H1 (cell line): ENCODE measurements around the gene ARHGAP21. TPM values are rescaled to one million over a fixed set of nuclear protein-coding genes. Genes with fewer than 3 reads are reported as not detected.
"Not testable (repeated sequence)": the region's sequence is repeated elsewhere in the genome, so short reads cannot be mapped to it uniquely, and the experiment has no call there.

ENCODE experiments used
- CTCF ChIA-PET: fragments of 300-600 bp; sonication (Branson Sonifier 250); formaldehyde crosslinking; loops from one replicate; lab custom pipeline; 2021; ENCODE audit not compliant: partially characterized antibody; lab: Charles Lee
- POLR2A ChIA-PET: fragments of 300-600 bp; sonication (Branson Sonifier 250); formaldehyde crosslinking; loops from one replicate; lab custom pipeline; 2021; ENCODE audit warnings: inconsistent platforms; ENCODE audit not compliant: partially characterized antibody; lab: Charles Lee
- DNase-seq, 2 experiments: peaks; one replicate each; pipeline versions ENCODE4 v3.0.0 to v3.0.0-alpha.2; 2010 to 2022; ENCODE audit warnings: low spot score in 2 of 2, low read depth in 1 of 2, mixed read lengths in 1 of 2
- FAIRE-seq: peaks from 2 replicates; lab custom pipeline; 2011; peaks lifted over from hg19 to GRCh38; lab: Jason Lieb, UNC
- H2AFZ ChIP-seq: 2 replicates; pipeline ENCODE4 v1.8.1; 2012; ENCODE audit warnings: low read length, inconsistent platforms
- H2AK5ac ChIP-seq: 2 replicates; pipeline ENCODE4 v1.6.1; 2013; ENCODE audit warnings: low read depth, low read length
- H2BK120ac ChIP-seq: replicated peaks from 2 replicates; pipeline ENCODE3; 2013; ENCODE audit warnings: low read depth, low read length, inconsistent platforms
- H2BK12ac ChIP-seq: 2 replicates; pipeline ENCODE4 v1.6.1; 2013; ENCODE audit warnings: low read depth, low read length
- H2BK15ac ChIP-seq: 2 replicates; pipeline ENCODE4 v1.6.1; 2013; ENCODE audit warnings: low read length
- H2BK20ac ChIP-seq: 2 replicates; pipeline ENCODE4 v1.6.1; 2013; ENCODE audit warnings: low read length
- H2BK5ac ChIP-seq: 2 replicates; pipeline ENCODE4 v1.6.1; 2013; ENCODE audit warnings: low read depth, low read length
- H3K14ac ChIP-seq: 2 replicates; pipeline ENCODE4 v1.6.1; 2013; ENCODE audit warnings: inconsistent platforms; ENCODE audit not compliant: insufficient read length
- H3K18ac ChIP-seq: 2 replicates; pipeline ENCODE4 v1.6.1; 2013; ENCODE audit warnings: low read length; ENCODE audit errors: extremely low read depth
- H3K23ac ChIP-seq: 2 replicates; pipeline ENCODE4 v1.6.1; 2013; ENCODE audit warnings: inconsistent platforms; ENCODE audit not compliant: insufficient read length
- H3K23me2 ChIP-seq: 2 replicates; pipeline ENCODE4 v1.6.1; 2013; ENCODE audit warnings: low read depth, low read length
- H3K27ac ChIP-seq: 2 replicates; pipeline ENCODE4 v1.6.1; 2011; ENCODE audit warnings: low read depth, low read length, inconsistent platforms
- H3K27me3 ChIP-seq, 4 experiments: replicated peaks in 1 of 4; 1 replicate in 1 of 4; 2 replicates in 3 of 4; pipeline versions ENCODE4 v1.6.1 to v1.8.1; 2011 to 2013; ENCODE audit warnings: low read length in 3 of 4, mild to moderate bottlenecking in 3 of 4, inconsistent platforms in 2 of 4, mixed read lengths in 2 of 4, moderate library complexity in 1 of 4; ENCODE audit not compliant: control insufficient read depth in 3 of 4, insufficient read depth in 3 of 4; ENCODE audit errors: extremely low read depth in 1 of 4
- H3K36me3 ChIP-seq, 4 experiments: 2 replicates each; pipeline versions ENCODE4 v1.6.1 to v1.8.1; 2011 to 2013; ENCODE audit warnings: mild to moderate bottlenecking in 4 of 4, low read length in 3 of 4, moderate library complexity in 2 of 4, control low read depth in 1 of 4, inconsistent platforms in 1 of 4; ENCODE audit not compliant: insufficient read depth in 4 of 4, control insufficient read depth in 2 of 4
- H3K4ac ChIP-seq: replicated peaks from 2 replicates; pipeline ENCODE3; 2013; ENCODE audit warnings: low read length, low read depth, mixed read lengths, inconsistent platforms; ENCODE audit not compliant: insufficient read length
- H3K4me1 ChIP-seq, 4 experiments: replicated peaks in 1 of 4; 1 replicate in 1 of 4; 2 replicates in 3 of 4; pipeline versions ENCODE4 v1.6.1 to v1.8.1; 2011 to 2013; ENCODE audit warnings: low read length in 3 of 4, inconsistent platforms in 2 of 4, mixed read lengths in 1 of 4; ENCODE audit not compliant: insufficient read depth in 4 of 4, control insufficient read depth in 3 of 4
- H3K4me2 ChIP-seq, 2 experiments: 2 replicates each; pipeline versions ENCODE4 v1.6.1 to v1.8.1; 2011 to 2013; ENCODE audit warnings: low read depth in 2 of 2, low read length in 2 of 2, control low read depth in 1 of 2, inconsistent platforms in 1 of 2, mild to moderate bottlenecking in 1 of 2; ENCODE audit not compliant: insufficient read depth in 1 of 2
- H3K4me3 ChIP-seq, 4 experiments: fragments of 200-600, 300-600 bp in 1 of 4; sonication (generic), shearing (Covaris generic), sonication (Bioruptor Twin) in 1 of 4; 2 replicates each; pipeline versions ENCODE4 v1.5.1 to v1.8.1; 2011 to 2016; ENCODE audit warnings: low read length in 4 of 4, low read depth in 3 of 4, control low read depth in 2 of 4, inconsistent platforms in 2 of 4, mild to moderate bottlenecking in 2 of 4, mixed read lengths in 1 of 4, moderate library complexity in 1 of 4; ENCODE audit not compliant: insufficient read depth in 2 of 4; ENCODE audit errors: extremely low read depth in 1 of 4
- H3K56ac ChIP-seq: replicated peaks from 2 replicates; pipeline ENCODE3; 2013; ENCODE audit warnings: low read depth, mild to moderate bottlenecking, mixed read lengths, low read length, inconsistent platforms; ENCODE audit not compliant: insufficient read length
- H3K79me1 ChIP-seq: 2 replicates; pipeline ENCODE4 v1.6.1; 2013; ENCODE audit warnings: low read depth, low read length, control low read depth
- H3K79me2 ChIP-seq, 2 experiments: 2 replicates each; pipeline versions ENCODE4 v1.6.1 to v1.8.1; 2012 to 2013; ENCODE audit warnings: low read length in 2 of 2, mild to moderate bottlenecking in 2 of 2, inconsistent platforms in 1 of 2; ENCODE audit not compliant: insufficient read depth in 2 of 2, control insufficient read depth in 1 of 2
- H3K9ac ChIP-seq, 4 experiments: replicated peaks in 1 of 4; 1 replicate in 1 of 4; 2 replicates in 3 of 4; pipeline versions ENCODE4 v1.6.1 to v1.8.1; 2011 to 2013; ENCODE audit warnings: low read depth in 3 of 4, low read length in 3 of 4, control low read depth in 2 of 4, mild to moderate bottlenecking in 2 of 4, moderate library complexity in 2 of 4, inconsistent platforms in 1 of 4; ENCODE audit errors: extremely low read depth in 1 of 4
- H3K9me3 ChIP-seq, 2 experiments: 2 replicates each; pipeline versions ENCODE4 v1.6.1 to v1.8.1; 2012 to 2013; ENCODE audit warnings: mild to moderate bottlenecking in 2 of 2, moderate library complexity in 2 of 2, control low read depth in 1 of 2, inconsistent platforms in 1 of 2, low read depth in 1 of 2, low read length in 1 of 2, mixed read lengths in 1 of 2; ENCODE audit not compliant: insufficient read depth in 2 of 2
- H4K20me1 ChIP-seq, 2 experiments: replicated peaks in 1 of 2; 2 replicates each; pipeline versions ENCODE3 to v1.8.1; 2011 to 2013; ENCODE audit warnings: inconsistent platforms in 2 of 2, low read length in 2 of 2, mild to moderate bottlenecking in 1 of 2; ENCODE audit not compliant: insufficient read depth in 2 of 2, control insufficient read depth in 1 of 2
- H4K5ac ChIP-seq: 2 replicates; pipeline ENCODE4 v1.6.1; 2013; ENCODE audit warnings: low read length, low read depth, mixed read lengths, inconsistent platforms; ENCODE audit not compliant: insufficient read length
- H4K8ac ChIP-seq: 2 replicates; pipeline ENCODE4 v1.8.0; 2013; ENCODE audit warnings: mild to moderate bottlenecking, moderate library complexity, low read length, inconsistent platforms; ENCODE audit not compliant: insufficient read depth; ENCODE audit errors: extremely low read depth
- H4K91ac ChIP-seq: replicated peaks from 2 replicates; pipeline ENCODE3; 2013; ENCODE audit warnings: low read length, mixed read lengths, inconsistent platforms; ENCODE audit not compliant: insufficient read length
- WGBS, 2 experiments: shearing (Covaris generic) in 1 of 2; methylation state at CpG; one replicate each; pipeline versions ENCODE4 v1.1.6 to v1.1.7; 2013 to 2015; ENCODE audit warnings: low lambda C conversion rate in 2 of 2, mixed read lengths in 2 of 2, inconsistent platforms in 1 of 2, low coverage in 1 of 2, missing lambda C conversion rate in 1 of 2; ENCODE audit not compliant: insufficient replicate concordance in 2 of 2, insufficient coverage in 1 of 2, insufficient read length in 1 of 2; ENCODE audit errors: extremely low coverage in 1 of 2, missing lambda C conversion rate in 1 of 2; 5-methylcytosine and 5-hydroxymethylcytosine counted together
- polyA plus RNA-seq, 7 experiments: library from polyadenylated mRNA; depleted of rRNA in 3 of 7; stranded (reverse) in 5 of 7; unstranded in 2 of 7; fragments of >200 nt in 5 of 7; fragments of 200-250 nt in 2 of 7; gene quantifications; 1 replicate in 5 of 7; 2 replicates in 1 of 7; 4 replicates in 1 of 7; pipeline versions ENCODE4 v1.2.1 to v1.2.3, GENCODE V29; 2011 to 2013; ENCODE audit warnings: missing spikeins in 2 of 7, mixed read lengths in 2 of 7
- total RNA-seq: library from RNA; stranded (reverse); fragmentation: NEBNext Ultra II Directional; extraction: Animal tissue kit (Norgen Biotek cat#: 25700); gene quantifications from 2 replicates; pipeline ENCODE4 v1.2.1, GENCODE V29; 2021

Gene ARHGAP21
- total and polyA plus RNA-seq, 2 of the 8 experiments (the other 6 are each of a cell fraction or from before 2014, with no cell fraction given), result 14.4 to 35.3 TPM

DNA sequence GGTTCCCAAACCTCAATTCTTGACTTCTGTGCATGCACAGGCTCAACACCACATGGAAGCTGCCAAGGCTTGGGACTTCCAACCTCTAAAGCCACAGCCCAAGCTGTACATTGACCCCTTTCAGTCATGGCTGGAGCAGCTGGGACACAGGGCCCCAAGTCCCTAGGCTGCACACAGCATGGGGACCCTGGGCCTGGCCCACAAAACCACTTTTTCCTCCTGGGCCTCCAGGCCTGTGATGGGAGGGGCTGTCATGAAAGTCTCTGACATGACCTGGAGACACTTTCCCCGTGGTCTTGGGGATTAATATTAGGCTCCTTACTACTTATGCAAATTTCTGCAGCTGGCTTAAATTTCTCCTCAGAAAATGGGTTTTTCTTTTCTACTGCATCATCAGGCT, 41.3 kb upstream of the ARHGAP21 start:
- H2AK5ac ChIP-seq, H3K27me3 ChIP-seq, FAIRE-seq, H2BK5ac ChIP-seq, H3K4me1 ChIP-seq, DNase-seq, H4K20me1 ChIP-seq, H3K14ac ChIP-seq, H4K8ac ChIP-seq, H3K79me2 ChIP-seq, H2BK12ac ChIP-seq, H2AFZ ChIP-seq, H2BK15ac ChIP-seq, H3K18ac ChIP-seq, H3K23ac ChIP-seq, H3K9ac ChIP-seq, H3K4me2 ChIP-seq, POLR2A ChIA-PET, H4K91ac ChIP-seq, H2BK120ac ChIP-seq, H3K56ac ChIP-seq, H3K23me2 ChIP-seq, H4K5ac ChIP-seq, CTCF ChIA-PET, H3K4ac ChIP-seq, H3K27ac ChIP-seq, H3K79me1 ChIP-seq, H3K36me3 ChIP-seq, H2BK20ac ChIP-seq, H3K4me3 ChIP-seq: not testable (repeated sequence)
- 43% methylated on average over 1 of the region's 1 CpG; no CpG with 5 or more reads in 1 of the 2 experiments for WGBS, 2 experiments
- peaks cover 6 to 13% of the 10 kb centered on the region in 2 experiments; a peak in 2 of 4 replicates for H3K9me3 ChIP-seq
